ENCODE measurements around the gene ITPR1.

DNA sequence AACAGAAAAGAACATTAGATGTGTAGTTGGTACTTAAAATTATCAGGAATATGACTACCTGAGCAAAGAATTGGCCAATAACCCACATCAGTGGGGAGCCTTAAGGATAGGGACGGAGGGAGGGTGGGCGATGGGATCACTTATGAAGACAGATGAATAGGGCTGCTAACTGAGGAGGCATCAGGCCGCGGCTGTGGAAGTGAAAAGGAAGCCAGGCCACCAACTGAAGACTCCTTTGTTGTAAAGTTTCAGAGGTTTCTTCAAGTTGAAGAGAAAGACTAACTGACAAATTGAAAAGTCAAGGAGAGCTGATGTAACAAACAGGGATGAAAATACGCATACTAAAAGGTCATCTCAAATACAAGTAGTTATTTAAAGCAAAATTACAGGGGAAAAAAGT is 350.5 kb downstream of the ITPR1 start:
- TF ChIP-seq, protein P1, sequence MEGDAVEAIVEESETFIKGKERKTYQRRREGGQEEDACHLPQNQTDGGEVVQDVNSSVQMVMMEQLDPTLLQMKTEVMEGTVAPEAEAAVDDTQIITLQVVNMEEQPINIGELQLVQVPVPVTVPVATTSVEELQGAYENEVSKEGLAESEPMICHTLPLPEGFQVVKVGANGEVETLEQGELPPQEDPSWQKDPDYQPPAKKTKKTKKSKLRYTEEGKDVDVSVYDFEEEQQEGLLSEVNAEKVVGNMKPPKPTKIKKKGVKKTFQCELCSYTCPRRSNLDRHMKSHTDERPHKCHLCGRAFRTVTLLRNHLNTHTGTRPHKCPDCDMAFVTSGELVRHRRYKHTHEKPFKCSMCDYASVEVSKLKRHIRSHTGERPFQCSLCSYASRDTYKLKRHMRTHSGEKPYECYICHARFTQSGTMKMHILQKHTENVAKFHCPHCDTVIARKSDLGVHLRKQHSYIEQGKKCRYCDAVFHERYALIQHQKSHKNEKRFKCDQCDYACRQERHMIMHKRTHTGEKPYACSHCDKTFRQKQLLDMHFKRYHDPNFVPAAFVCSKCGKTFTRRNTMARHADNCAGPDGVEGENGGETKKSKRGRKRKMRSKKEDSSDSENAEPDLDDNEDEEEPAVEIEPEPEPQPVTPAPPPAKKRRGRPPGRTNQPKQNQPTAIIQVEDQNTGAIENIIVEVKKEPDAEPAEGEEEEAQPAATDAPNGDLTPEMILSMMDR (conservative IDR thresholded peaks at IDR 0.05; ENCODE audit: low read depth, low read length) = no peak
- TF ChIP-seq EZH2phosphoT487 (IDR thresholded peaks at IDR 0.05; ENCODE audit: borderline replicate concordance, low read length) (no peak), EZH2 (IDR thresholded peaks at IDR 0.05; ENCODE audit: low read length, unreplicated experiment) (no peak)
